ENCODE measurements around the gene FXN.
"Not testable (repeated sequence)": the region's sequence is repeated elsewhere in the genome, so short reads cannot be mapped to it uniquely, and the experiment has no call there.

The FXN gene

GRCh38 chr9:69040646-69041045 is 5.1 kb downstream of the FXN start:
- H3K27ac ChIP-seq: no peak overlapping the region
- no peak for TF ChIP-seq CTCF (conservative IDR thresholded peaks at IDR 0.05)

DNA sequence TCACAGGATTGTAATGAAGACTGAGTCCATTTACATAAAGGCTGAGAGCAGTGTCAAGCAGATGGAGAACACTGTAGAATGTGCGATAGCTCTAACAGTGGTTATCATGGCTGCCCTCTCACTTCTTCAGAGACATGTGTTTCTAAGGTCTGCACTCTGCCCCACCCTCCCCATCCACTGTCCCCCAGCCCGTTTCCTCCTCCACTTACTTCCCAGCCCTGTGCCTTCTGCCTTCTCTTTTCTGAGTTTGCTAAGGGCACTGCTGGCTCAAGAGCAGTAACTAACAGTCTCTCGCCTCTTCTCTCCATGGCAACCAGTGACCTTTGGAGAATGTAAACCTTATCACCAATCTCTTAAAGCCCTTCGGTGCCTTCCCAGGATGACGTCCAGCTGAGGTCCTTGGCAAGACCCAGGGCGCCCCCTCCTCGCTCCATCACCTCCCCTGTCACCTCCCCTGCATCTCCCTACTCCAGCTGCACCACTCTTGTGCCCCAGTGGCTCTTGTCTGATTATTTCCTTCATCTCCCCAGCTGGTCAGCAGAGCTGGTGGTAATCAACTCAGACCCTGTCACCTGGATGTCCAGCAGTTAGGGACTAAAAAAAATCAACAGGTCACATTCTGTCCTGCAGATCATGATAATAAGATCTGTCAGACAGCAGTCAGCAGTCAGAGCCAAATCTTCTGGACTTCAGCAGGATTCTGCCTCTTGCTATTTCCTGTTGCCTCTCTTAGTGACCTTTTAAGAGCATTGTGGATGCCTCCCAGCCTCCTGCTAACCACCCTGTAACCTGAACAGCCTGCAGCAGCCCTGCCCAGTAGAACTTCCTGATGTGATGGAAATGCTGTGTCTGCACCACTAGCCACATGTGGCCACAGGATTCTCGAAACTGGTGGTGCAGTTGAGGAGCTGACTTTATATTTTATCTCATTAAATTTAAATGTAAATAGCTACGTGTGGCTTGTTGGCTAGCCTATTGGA is 9.0 kb downstream of the FXN start:
- H3K27ac ChIP-seq: peak overlapping the region; percentile 54
- no peak for TF ChIP-seq CTCF (conservative IDR thresholded peaks at IDR 0.05)

DNA sequence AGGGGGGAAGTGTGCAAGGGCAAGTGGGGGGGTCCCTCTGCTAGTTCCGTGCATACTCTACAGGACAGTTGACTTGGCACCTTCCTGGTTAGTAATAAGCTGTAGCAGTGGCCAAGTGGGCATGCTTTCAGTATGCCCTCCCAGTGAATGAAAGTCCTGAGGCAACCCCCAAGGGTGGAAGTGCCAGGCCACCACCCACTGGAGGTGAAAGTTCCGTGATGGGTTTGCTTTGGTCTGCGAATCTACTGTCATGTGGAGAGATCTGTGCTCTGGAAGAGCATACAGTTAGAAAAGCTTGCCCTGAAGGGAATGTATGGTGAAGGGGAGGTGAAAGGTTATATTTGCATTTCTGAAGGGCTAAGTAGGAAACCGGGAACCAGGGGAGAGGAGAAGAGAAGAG is 10.3 kb downstream of the FXN start:
- TF ChIP-seq CTCF (conservative IDR thresholded peaks at IDR 0.05): no peak
- peak overlapping the region; percentile 54 for H3K27ac ChIP-seq

- TF ChIP-seq CTCF (conservative IDR thresholded peaks at IDR 0.05): no peak
- H3K27ac ChIP-seq: no peak overlapping the region
Observed at GRCh38 chr9:69046723-69047122, 11.2 kb downstream of the FXN start.

GRCh38 chr9:69047371-69047770 is 11.8 kb downstream of the FXN start:
- H3K27ac ChIP-seq: no peak overlapping the region
- no peak for TF ChIP-seq CTCF (conservative IDR thresholded peaks at IDR 0.05)

GRCh38 chr9:69049094-69049493 is 13.5 kb downstream of the FXN start:
- TF ChIP-seq CTCF (conservative IDR thresholded peaks at IDR 0.05): no peak
- H3K27ac ChIP-seq: no peak overlapping the region

DNA sequence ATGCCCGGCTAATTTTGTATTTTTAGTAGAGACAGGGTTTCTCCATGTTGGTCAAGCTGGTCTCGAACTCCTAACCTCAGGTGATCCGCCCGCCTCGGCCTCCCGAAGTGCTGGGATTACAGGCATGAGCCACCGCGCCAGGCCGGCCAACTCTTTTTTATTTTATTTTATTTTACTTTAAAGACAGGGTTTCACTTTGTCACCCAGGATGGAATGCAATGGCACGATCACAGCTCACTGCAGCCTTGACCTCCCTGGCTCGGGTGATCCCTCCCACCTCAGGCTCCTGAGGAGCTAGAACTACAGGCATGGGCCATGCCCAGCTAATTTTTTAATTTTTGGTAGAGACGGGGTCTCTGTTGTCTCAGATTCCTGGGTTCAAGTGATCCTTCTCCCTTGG is 15.4 kb downstream of the FXN start:
- H3K27ac ChIP-seq: not testable (repeated sequence)

DNA sequence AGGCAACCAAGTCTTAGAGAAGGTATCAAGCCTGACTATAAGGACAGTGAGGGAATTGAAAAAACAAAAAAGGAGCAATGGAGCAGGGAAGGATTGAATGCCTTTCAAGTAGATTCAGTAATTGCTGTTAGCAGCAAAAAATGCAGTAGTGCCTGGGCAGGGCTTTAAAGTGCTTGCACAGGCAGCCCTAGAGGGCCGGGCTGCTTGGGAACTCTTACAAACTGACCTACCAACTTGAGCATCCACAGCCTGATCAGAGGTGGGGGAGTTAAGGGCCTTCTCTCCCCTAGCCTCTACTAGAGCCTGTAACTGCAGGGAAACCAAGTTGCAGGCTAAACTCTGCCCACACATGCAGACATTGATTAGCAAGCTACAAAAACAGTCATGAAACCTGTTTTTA is 19.4 kb downstream of the FXN start:
- H3K27ac ChIP-seq: no peak overlapping the region
- no peak for TF ChIP-seq CTCF (conservative IDR thresholded peaks at IDR 0.05)
